Activated CD4-positive, alpha-beta T cell treated with anti-CD3 and anti-CD28 coated beads, Interleukin-2, amount 50 U/mL, for 24 hours (primary cell): ENCODE data around the gene SH3GLB2.

Source experiments
- DNase-seq, 2 donors: peaks; one replicate each; pipeline ENCODE4 v3.0.0-alpha.2; 2020; ENCODE audit warnings: low read depth in 1 of 2, low spot score in 1 of 2

The SH3GLB2 gene

GRCh38 chr9:129028192-129028966 lies at the start of gene SH3GLB2:
SH3GLB2 (minus strand) TSS chr9:129028331; CDS start chr9:129028154, 177 bp downstream.
- peak; percentile 93 to 95 for DNase-seq

- no peak for DNase-seq
These were observed 49.1 kb upstream of the SH3GLB2 start for GRCh38 chr9:129077236-129077635.

- DNase-seq: no peak
These were observed 48.5 kb upstream of the SH3GLB2 start for GRCh38 chr9:129076640-129077037.

- DNase-seq: no peak
These were observed 48.0 kb upstream of the SH3GLB2 start for GRCh38 chr9:129075996-129076639.

GRCh38 chr9:129074106-129074505 lies 46.0 kb upstream of the SH3GLB2 start:
- DNase-seq: no peak

- no peak for DNase-seq
These were observed 45.3 kb upstream of the SH3GLB2 start for GRCh38 chr9:129073404-129073803.

GRCh38 chr9:129072171-129072570 lies 44.0 kb upstream of the SH3GLB2 start:
- DNase-seq: no peak

- no peak for DNase-seq
These were observed 43.5 kb upstream of the SH3GLB2 start for GRCh38 chr9:129071526-129072126.

- no peak for DNase-seq
These were observed 42.8 kb upstream of the SH3GLB2 start for GRCh38 chr9:129070696-129071525.

- DNase-seq: no peak
These were observed 41.9 kb upstream of the SH3GLB2 start for GRCh38 chr9:129069862-129070641.

GRCh38 chr9:129068990-129069861 lies 41.1 kb upstream of the SH3GLB2 start:
- peak; percentile 7 to 27 for DNase-seq

GRCh38 chr9:129068110-129068509 lies 40.0 kb upstream of the SH3GLB2 start:
- DNase-seq: no peak

GRCh38 chr9:129064499-129064908 lies 36.4 kb upstream of the SH3GLB2 start:
- DNase-seq: no peak

GRCh38 chr9:129063061-129063460 lies 34.9 kb upstream of the SH3GLB2 start:
- no peak for DNase-seq

GRCh38 chr9:129060991-129061390 lies 32.9 kb upstream of the SH3GLB2 start:
- no peak for DNase-seq

GRCh38 chr9:129059796-129060785 lies 32.0 kb upstream of the SH3GLB2 start:
- DNase-seq: no peak

- DNase-seq: no peak
These were observed 31.0 kb upstream of the SH3GLB2 start for GRCh38 chr9:129058965-129059795.
